Stimulated activated CD8-positive, alpha-beta memory T cell treated with anti-CD3 and anti-CD28 coated beads, Interleukin-7, amount 100 ng/mL, for 24 hours (primary cell): ENCODE data around the gene TUB.

ENCODE experiments used
- DNase-seq: peaks from one replicate; pipeline ENCODE4 v3.0.0-alpha.2; 2020; ENCODE audit warnings: low read depth

TUB gene

DNA sequence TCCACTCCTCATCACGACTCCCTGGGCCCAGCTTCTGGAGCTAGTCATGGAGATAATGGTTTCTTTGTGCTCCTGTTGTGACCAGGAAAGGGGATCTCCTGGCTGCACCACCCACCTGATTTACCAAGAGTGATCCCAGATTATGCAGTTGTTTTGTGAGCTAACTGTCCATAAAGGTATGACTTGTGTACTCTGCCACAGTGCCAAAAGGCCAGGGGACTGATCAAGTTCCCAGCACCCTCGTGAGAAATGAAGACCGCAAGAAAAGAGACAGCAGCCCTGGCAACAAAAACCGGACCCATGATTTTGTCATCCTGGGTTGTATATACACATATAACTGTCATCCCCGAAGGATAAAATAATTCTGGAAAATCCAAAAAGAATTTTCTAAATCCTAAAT is 26.6 kb downstream of the TUB start:
- no peak for DNase-seq

DNA sequence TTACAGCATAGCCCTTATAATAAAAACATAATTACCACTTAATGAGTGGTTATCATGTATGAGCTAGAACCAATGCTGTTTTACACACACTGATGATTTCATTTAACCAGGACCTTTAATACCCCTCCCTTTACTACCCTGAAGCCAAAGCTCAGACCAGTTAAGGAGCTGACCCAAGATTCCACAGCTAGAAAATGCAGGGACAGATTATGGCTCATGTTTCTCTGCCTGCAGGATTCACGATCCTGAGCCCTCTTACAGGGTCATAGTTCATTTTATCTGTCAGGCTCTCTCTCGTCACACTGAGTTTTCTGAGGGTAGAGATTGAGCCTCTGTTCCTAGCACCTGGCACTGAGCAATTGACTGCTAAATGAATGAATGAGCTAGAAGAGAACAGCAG is 27.4 kb downstream of the TUB start:
- no peak for DNase-seq

DNA sequence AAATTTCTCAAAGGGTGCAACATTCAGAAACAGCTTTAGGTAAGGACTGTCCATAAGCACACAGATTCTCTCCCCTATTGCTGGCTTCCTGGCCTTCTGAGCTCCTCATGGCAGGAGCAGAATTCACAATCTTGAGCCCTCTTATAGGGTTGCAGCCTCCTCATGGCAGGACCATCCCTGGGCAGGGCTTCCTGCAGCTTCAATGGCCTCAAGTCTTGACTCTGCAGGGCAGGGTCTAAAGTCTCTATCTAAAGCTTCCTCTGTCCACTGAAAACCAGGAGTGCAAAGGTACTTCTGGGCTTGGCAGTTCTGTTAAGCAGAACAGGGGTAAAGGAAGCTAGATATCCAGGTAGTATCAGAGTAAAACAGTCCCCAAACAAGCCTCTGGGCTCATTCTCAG is 28.7 kb downstream of the TUB start:
- DNase-seq = no peak

DNA sequence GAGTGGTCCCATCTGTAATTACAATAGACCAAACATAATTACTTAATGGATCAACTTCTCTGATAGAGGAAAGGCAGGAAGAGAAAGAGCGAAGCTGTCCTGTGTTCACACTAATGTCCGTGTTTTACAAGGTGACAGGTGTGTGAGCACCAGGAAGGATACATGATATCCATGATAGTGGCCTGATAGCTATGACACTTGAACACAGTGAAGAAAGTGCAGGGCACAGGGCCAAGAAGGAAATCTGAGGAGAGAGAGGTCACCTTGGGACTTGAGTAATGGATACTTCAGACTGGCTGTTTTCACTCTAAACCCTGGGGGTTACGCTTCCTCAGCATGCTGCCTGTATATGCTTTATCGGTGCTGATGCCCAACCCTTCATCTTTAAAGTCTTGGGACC is 29.4 kb downstream of the TUB start:
- DNase-seq = no peak

DNA sequence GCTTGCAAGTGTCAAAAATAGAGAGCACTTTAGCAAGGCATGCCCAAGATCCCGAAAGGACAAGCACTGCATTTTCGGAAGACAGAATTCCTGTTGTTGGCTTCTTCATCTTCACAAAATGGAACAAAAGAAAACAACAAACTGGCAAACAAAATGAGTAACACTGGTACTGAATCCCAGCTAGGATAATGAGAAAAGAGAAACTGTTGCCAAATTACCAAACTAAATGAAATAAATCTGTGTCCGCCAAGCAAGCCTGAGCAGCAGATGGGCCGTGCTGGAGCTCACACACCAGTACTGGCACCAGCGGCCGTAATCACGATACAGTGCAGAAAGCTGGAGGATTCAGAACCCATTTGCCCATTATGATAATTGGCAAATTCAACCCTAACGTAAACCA is 30.6 kb downstream of the TUB start:
- DNase-seq = no peak

DNA sequence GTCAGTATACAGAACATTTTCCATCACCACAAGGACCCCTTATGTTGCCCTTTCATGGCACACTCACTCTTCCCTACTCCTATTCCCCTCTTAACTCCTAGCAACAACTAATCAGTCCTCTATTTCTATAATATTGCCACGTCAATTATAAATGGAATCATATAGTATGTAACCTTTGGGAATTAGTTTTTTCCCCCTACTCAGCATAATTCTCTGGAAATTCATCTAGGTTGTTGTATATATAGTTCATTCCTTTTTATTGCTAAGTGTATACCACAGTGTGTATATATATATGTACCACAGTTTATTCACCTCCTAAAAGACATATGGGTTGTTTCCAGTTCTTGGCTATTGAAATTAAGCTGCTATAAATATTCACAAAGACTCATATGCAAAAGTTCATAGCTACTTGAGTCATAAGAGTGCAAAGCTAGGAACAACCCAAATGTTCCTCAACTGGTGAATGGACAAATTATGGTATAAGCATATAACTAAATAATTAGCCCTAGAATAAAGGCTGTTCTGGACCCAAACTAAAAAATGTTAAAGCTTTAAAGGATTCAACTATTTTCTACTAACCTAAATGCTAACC is 41.3 kb downstream of the TUB start:
- no peak for DNase-seq

DNA sequence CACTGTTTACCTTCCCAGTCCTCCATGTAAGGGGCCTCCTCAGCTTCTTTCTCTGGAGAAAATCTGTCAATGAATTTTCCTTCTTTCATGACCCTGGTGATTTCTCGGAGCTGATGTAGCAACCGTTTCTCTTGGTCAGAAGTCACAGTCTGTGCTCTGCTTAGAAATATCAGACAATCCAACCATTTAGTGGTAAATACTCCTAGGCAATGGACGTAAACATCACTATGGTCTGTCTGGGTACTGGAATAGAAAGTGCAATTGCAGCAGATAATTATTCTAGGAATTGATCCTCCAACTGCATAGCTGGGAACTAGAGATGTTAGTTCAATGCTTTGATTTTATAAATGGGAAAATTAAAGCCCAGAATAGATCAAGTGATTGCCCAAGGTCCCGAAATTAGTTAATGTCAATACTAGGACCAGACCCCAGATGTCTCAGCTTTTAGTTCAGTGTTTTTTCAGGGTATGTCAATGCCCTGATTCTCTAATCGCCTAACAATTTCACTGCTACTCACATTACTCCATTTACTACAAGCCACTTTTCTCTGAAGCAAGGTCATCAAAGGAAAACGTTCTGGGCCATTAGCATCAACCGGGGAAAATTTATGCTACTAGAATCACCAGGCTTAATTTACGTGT is 45.8 kb downstream of the TUB start:
- DNase-seq = no peak

DNA sequence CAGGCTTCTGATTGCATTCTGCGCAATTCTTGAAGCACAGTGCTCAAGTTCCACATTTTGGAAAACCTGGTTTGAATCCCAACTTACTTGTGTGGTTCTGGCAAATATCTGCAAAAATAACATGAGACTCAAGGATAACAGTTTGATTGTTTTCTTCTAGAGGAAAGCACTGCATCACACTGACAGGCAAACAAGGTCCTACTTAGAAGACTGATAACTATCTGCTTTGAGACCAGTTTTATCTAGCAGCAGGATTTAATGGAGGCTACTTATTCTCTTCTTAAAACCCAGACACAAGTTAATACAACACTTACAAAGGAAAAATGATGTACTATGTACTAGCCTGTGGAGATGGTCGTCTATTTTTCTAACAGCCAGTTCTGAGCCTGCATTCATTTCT is 46.4 kb downstream of the TUB start:
- DNase-seq = no peak

DNA sequence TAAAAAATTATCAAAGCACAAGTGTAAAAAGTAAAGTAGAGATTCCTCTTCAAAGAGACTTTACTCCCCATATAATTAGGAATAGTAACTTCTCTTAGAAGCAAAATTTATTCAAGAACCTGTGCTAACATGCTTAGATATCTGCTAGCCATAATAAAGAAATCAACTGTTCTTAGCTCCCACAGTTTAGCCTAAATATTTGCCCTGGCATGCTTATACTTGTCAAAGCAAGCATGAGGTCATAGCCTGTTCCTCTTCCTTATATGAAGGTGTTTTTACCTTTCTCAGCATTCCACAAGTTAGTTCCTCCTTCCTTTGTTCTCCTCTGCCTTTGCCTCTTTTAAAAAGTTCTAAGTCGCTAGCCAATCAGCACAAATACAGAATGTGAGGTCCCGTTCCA is 57.5 kb downstream of the TUB start:
- no peak for DNase-seq

DNA sequence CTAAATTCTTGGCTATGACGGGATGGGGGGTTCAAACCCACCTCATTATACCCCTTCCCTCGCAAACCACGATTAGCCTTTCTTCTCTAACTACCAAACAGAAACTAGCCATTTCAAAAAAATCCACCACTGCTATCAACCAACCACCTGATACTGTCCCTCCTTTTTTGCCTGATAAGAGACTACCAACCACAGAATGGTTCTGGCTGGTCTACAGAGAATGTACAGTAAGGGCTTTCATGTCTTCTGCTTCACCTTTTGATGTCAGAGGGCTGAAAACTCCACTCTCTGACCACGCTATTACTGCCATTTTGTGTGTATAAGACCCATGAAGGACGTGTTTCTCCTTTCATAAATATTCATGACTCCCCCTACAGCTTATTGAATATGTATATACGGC is 68.7 kb downstream of the TUB start:
- no peak for DNase-seq
